ENCODE results near the gene UPK2.
A peak's percentile ranks its signal among the peaks of the same experiment; 100 is the strongest.
"Not testable (repeated sequence)": the region's sequence is repeated elsewhere in the genome, so short reads cannot be mapped to it uniquely, and the experiment has no call there.

UPK2 gene

DNA sequence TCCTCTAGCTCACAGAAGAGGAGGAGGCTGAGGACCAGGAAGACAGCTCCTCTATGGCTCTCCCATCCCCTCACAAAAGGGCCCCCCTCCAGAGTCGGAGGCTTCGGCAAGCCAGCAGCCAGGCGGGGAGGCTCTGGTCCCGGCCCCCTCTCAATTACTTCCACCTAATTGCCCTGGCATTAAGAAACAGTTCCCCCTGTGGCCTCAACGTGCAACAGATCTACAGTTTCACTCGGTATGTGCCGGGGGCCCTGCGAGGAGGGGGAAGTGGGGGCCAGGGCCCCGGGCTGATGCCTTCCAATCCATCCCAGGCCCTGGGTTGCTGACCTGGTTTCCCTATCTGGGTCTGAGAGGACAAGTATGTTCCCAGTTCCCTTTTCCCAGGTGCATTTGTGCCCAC, 23.3 kb downstream of the UPK2 start:
- ATAC-seq (ENCODE audit: insufficient read depth, low read depth) = peak; percentile 54; the same call in 1 of the 3 replicates
- H2AFZ ChIP-seq (ENCODE audit: low read depth, low read length) = no peak overlapping the region
- TF ChIP-seq EZH2 (IDR thresholded peaks at IDR 0.05; ENCODE audit: borderline replicate concordance, low read depth, low read length, severe bottlenecking) = no peak
- TF ChIP-seq, protein P1, sequence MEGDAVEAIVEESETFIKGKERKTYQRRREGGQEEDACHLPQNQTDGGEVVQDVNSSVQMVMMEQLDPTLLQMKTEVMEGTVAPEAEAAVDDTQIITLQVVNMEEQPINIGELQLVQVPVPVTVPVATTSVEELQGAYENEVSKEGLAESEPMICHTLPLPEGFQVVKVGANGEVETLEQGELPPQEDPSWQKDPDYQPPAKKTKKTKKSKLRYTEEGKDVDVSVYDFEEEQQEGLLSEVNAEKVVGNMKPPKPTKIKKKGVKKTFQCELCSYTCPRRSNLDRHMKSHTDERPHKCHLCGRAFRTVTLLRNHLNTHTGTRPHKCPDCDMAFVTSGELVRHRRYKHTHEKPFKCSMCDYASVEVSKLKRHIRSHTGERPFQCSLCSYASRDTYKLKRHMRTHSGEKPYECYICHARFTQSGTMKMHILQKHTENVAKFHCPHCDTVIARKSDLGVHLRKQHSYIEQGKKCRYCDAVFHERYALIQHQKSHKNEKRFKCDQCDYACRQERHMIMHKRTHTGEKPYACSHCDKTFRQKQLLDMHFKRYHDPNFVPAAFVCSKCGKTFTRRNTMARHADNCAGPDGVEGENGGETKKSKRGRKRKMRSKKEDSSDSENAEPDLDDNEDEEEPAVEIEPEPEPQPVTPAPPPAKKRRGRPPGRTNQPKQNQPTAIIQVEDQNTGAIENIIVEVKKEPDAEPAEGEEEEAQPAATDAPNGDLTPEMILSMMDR (IDR thresholded peaks at IDR 0.05; ENCODE audit: borderline replicate concordance, extremely low read depth, low read length, poor library complexity, severe bottlenecking) = peak; percentile 14

GRCh38 chr11:118980191-118980881, 24.2 kb downstream of the UPK2 start:
- Histone ChIP-seq H3K36me3 (ENCODE audit: insufficient read depth, low read length) (no peaks in the 10 kb centered on the region), H3K9me3 (ENCODE audit: insufficient read depth, low read length, severe bottlenecking) (no peaks in the 10 kb centered on the region), H4K20me1 (ENCODE audit: insufficient read depth, low read length) (no peaks in the 10 kb centered on the region), H2AFZ (ENCODE audit: low read depth, low read length) (no peak overlapping the region), H3K79me2 (ENCODE audit: insufficient read depth, low read length) (no peaks in the 10 kb centered on the region), H3K4me3 (ENCODE audit: low read depth in 1 of 2, low read length in 2 of 2) (no peak overlapping the region), H3K27ac (ENCODE audit: low read length) (no peak overlapping the region), H3K4me2 (ENCODE audit: insufficient read depth, low read length) (no peak overlapping the region), H3K9ac (ENCODE audit: low read depth, low read length) (no peak overlapping the region), H3K4me1 (ENCODE audit: insufficient read depth, low read length) (no peaks in the 10 kb centered on the region), H3K27me3 (ENCODE audit: insufficient read depth, low read length, poor library complexity) (no peaks in the 10 kb centered on the region)
- no peak for TF ChIP-seq EZH2 (IDR thresholded peaks at IDR 0.05; ENCODE audit: borderline replicate concordance, low read depth, low read length, severe bottlenecking)
- TF ChIP-seq, protein P1 (IDR thresholded peaks at IDR 0.05; ENCODE audit: borderline replicate concordance, extremely low read depth, low read length, poor library complexity, severe bottlenecking) = no peak
- DNase-seq (no peak), ATAC-seq (ENCODE audit: insufficient read depth, low read depth) (no peak)

More for the DNA sequence above, 23.3 kb downstream of the UPK2 start:
- no peaks in the 10 kb centered on the region for H4K20me1 ChIP-seq (ENCODE audit: insufficient read depth, low read length)
- no peaks in the 10 kb centered on the region for H3K9me3 ChIP-seq (ENCODE audit: insufficient read depth, low read length, severe bottlenecking)
- no peaks in the 10 kb centered on the region for H3K79me2 ChIP-seq (ENCODE audit: insufficient read depth, low read length)
- H3K9ac ChIP-seq (ENCODE audit: low read depth, low read length) = no peak overlapping the region
- no peaks in the 10 kb centered on the region for H3K36me3 ChIP-seq (ENCODE audit: insufficient read depth, low read length)
- no peak overlapping the region for H3K4me3 ChIP-seq (ENCODE audit: low read depth in 1 of 2, low read length in 2 of 2)
- H3K27ac ChIP-seq (ENCODE audit: low read length) = no peak overlapping the region
- no peaks in the 10 kb centered on the region for H3K4me1 ChIP-seq (ENCODE audit: insufficient read depth, low read length)
- DNase-seq = no peak
- no peak overlapping the region for H3K4me2 ChIP-seq (ENCODE audit: insufficient read depth, low read length)
- H3K27me3 ChIP-seq (ENCODE audit: insufficient read depth, low read length, poor library complexity) = no peaks in the 10 kb centered on the region

DNA sequence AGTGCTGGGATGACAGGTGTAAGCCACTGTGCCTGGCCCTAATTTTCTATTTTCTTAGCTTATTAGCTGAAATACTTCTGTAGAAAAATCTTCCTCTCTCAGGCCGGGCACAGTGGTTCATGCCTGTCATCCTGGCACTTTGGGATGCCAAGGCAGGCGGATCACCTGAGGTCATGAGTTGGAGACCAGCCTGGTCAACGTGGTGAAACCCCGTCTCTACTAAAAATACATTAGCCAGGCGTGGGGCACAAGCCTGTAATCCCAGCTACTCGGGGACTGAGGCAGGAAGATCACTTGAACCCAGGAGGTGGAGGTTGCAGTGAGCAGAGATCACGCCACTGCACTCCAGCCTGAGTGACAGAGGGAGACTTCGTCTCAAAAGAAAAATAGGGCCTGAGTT, 28.2 kb downstream of the UPK2 start:
- not testable (repeated sequence) for H3K4me3 ChIP-seq (ENCODE audit: low read depth in 1 of 2, low read length in 2 of 2); H4K20me1 ChIP-seq (ENCODE audit: insufficient read depth, low read length); H2AFZ ChIP-seq (ENCODE audit: low read depth, low read length); H3K9ac ChIP-seq (ENCODE audit: low read depth, low read length); DNase-seq; H3K4me2 ChIP-seq (ENCODE audit: insufficient read depth, low read length); H3K36me3 ChIP-seq (ENCODE audit: insufficient read depth, low read length); H3K9me3 ChIP-seq (ENCODE audit: insufficient read depth, low read length, severe bottlenecking); H3K27ac ChIP-seq (ENCODE audit: low read length); ATAC-seq (ENCODE audit: insufficient read depth, low read depth); H3K27me3 ChIP-seq (ENCODE audit: insufficient read depth, low read length, poor library complexity); H3K4me1 ChIP-seq (ENCODE audit: insufficient read depth, low read length); H3K79me2 ChIP-seq (ENCODE audit: insufficient read depth, low read length)

GRCh38 chr11:118984825-118985224, 28.7 kb downstream of the UPK2 start:
- H3K27me3 ChIP-seq (ENCODE audit: insufficient read depth, low read length, poor library complexity) = no peaks in the 10 kb centered on the region
- no peak overlapping the region for H3K4me2 ChIP-seq (ENCODE audit: insufficient read depth, low read length)
- H3K36me3 ChIP-seq (ENCODE audit: insufficient read depth, low read length) = no peaks in the 10 kb centered on the region
- no peak overlapping the region for H3K27ac ChIP-seq (ENCODE audit: low read length)
- H3K79me2 ChIP-seq (ENCODE audit: insufficient read depth, low read length) = no peaks in the 10 kb centered on the region
- H2AFZ ChIP-seq (ENCODE audit: low read depth, low read length) = no peak overlapping the region
- H3K9me3 ChIP-seq (ENCODE audit: insufficient read depth, low read length, severe bottlenecking) = no peaks in the 10 kb centered on the region
- no peaks in the 10 kb centered on the region for H4K20me1 ChIP-seq (ENCODE audit: insufficient read depth, low read length)
- no peaks in the 10 kb centered on the region for H3K4me1 ChIP-seq (ENCODE audit: insufficient read depth, low read length)
- no peak overlapping the region for H3K4me3 ChIP-seq (ENCODE audit: low read depth in 1 of 2, low read length in 2 of 2)
- H3K9ac ChIP-seq (ENCODE audit: low read depth, low read length) = no peak overlapping the region
- no peak for TF ChIP-seq EZH2 (IDR thresholded peaks at IDR 0.05; ENCODE audit: borderline replicate concordance, low read depth, low read length, severe bottlenecking)
- ATAC-seq (ENCODE audit: insufficient read depth, low read depth) = no peak
- no peak for DNase-seq
